Activated CD4-positive, alpha-beta T cell treated with anti-CD3 and anti-CD28 coated beads for 24 hours (primary cell): ENCODE measurements around the gene BLACAT1.
"Not testable (repeated sequence)": the region's sequence is repeated elsewhere in the genome, so short reads cannot be mapped to it uniquely, and the experiment has no call there.

Experiments
- DNase-seq, 2 donors: peaks; one replicate each; pipeline ENCODE4 v3.0.0-alpha.2; 2020; ENCODE audit warnings: low read depth in 2 of 2

The BLACAT1 gene

DNA sequence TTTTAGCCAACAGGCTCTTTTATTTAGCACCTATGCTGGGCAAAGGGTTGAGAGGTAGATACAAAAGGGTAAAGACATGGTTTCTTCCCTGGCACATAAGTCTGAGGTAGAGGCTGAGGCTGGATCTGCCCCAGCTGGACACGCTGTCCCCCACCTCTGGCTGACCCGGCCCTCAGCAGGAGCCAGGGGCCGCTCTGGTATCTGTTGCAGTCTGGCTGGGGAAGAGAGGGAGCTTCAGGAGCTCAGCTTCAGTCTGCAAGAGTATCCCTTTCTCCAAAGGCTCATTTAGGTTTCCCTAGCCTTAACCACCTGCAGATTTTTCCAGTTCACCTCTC lies 14.2 kb downstream of the BLACAT1 start:
- DNase-seq: no peak

DNA sequence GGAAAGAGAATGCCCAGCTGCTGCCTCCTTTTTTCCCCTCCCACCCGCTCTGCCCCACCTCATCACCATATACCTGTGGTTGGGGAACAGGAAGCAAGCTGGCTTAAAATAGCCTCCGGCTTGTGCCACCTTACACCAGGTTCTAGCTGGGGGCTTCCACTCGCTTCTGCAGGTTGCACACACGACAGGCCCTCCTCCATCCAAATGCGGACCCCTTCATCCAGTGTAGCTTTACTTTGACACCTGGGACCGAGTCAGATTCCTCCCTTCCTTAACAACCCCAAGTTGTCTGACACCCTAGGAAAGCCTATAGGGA lies 14.6 kb downstream of the BLACAT1 start:
- DNase-seq: no peak

DNA sequence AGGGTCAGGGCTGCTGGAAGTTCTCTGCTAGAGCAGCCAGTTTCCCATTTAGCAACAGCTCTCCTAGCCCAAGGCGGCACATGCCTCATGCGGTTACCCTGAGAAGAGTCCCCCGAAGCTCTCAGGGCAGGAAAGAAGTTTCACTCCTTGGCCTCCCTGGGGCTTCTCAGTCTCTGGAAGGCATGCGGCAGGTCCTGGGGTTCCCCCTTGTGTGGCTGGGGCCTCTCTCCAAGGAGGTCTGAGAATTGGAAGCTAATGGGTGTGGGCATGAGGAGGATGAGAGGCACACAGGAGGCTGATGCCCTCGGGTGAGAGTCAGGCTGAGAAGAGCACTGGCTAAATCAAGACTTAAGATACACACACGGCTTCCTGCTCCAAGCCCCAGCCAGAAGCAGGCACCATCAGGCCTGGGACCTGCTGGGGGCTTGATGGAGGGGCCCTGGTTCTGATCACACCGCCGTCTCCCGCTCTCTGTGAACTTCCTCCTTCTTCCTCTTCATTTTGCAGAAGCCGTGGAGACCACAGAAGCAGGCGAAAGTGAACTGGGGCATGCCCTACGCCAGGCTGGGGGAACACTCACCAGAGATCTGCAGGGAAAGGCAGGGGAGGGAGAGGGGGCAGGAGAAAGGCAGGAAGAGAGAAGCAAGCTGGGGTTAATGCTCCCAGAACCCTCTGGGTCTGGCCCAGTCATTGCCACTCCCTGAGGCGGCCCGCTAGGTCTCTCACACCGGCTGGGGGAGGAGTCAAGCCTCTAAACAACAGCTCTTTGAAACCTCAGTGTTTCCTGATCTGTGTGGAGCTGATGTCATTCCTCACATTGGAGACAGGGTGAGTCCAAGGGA lies 15.1 kb downstream of the BLACAT1 start:
- peak; percentile 42 to 61 for DNase-seq

DNA sequence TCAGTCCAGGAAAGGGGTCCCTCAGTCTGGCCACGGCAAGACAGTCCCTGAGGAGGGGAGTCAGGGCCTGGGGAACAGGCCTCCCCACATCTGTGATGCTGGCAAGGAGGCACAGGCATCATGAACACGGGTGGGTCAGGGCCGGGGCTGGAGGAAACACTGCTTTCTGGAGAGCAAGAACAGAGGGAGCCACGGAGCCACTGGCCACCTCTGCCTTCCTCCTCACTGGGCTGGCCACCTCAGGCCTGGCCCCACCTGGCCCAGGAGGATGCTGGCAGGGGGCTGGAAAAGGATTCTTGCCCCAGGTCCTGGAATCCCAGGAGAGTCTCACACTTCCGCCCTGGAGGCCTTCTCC lies 15.7 kb downstream of the BLACAT1 start:
- DNase-seq: no peak

DNA sequence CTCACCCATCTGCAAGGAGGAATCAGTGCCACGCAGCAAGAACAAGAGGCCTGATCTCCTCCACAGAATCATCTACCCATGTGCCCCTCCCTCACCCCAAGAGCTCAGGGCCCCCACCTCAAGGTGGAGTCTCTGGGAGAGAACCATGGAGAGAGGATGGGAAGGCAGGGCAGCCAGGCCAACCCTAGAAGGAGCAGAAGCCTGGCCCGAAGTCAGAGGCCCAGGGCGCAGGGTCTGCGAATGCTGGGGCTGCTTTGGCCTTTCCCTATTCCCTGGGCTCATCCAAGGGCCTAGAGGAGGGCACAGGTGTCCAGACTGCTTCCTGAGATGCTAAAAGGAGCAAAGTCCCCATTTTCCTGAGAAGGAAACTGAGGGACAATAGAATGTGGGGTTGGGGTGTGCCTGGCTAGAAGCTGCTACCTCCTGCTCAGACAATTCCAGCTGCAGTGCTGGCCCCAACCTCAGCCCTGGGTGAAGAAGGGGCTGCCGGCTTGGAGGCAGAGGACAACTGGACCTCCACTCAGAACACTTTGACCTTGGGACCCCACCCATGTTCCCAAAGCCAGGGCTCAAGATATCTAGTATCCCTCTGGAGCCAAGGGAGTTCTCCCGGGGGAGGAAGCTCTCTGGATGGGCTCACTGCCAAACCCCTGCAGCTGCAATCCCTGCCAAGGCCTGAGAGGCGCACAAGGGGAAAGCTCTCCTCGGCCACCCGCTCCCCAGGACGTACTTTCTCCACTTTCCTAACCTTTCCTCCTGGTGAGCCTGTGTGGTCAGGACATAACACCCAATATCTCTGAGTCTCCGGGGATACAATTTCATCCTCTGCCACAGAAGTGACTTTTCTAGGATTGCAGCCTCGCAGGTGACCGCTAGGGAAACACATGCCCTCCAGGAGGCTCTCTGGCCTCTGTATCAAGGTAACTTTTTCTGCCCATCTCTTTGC lies 17.4 kb downstream of the BLACAT1 start:
- no peak for DNase-seq

DNA sequence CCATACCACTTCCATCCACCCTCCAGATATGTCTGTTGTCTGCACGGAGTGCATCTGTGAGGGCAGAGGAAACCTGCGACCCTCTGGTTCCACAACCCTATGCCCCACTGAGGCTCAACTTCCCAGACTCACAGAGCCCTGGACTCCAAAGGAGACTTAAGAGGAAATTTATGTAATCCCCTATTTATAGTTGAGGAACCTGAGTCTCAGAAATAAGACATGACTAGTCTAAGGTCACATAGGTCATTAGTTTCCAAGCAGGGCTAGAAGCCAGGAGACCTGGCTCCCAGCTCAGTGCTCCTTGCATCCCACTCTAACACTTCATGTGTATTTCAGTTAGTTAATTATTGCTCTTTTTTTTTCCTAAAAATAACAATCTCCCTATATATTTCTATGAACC lies 18.3 kb downstream of the BLACAT1 start:
- no peak for DNase-seq

DNA sequence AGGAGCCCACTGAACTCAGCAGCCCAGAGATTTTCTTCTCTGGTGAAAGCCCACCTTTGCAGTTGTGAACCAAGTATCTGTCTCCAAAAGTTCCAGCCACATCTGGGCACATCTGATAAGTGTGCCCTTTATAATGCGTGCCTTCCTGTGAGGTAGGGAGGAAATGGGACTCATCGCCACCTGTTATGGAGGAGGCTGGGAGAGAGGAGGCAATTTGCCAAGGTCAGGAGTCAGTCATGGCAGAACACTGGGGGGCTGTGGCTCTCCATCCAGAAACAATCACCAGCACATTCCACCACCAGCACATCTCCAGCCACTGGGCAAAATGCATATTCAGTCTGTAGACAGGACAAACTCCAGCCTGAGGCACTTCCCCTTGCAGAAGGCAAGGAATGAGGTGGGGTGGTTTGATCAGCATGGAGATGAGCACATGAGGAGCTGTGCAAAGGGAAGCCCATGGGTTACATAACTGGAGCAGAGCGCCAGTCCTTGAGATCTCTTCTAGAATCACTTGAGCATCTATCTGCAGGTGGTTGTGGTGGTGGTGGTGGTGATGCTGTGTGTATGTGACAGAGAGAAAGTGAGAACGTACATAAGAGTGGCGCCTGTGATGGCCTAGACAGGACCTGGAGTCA lies 19.0 kb downstream of the BLACAT1 start:
- no peak for DNase-seq

DNA sequence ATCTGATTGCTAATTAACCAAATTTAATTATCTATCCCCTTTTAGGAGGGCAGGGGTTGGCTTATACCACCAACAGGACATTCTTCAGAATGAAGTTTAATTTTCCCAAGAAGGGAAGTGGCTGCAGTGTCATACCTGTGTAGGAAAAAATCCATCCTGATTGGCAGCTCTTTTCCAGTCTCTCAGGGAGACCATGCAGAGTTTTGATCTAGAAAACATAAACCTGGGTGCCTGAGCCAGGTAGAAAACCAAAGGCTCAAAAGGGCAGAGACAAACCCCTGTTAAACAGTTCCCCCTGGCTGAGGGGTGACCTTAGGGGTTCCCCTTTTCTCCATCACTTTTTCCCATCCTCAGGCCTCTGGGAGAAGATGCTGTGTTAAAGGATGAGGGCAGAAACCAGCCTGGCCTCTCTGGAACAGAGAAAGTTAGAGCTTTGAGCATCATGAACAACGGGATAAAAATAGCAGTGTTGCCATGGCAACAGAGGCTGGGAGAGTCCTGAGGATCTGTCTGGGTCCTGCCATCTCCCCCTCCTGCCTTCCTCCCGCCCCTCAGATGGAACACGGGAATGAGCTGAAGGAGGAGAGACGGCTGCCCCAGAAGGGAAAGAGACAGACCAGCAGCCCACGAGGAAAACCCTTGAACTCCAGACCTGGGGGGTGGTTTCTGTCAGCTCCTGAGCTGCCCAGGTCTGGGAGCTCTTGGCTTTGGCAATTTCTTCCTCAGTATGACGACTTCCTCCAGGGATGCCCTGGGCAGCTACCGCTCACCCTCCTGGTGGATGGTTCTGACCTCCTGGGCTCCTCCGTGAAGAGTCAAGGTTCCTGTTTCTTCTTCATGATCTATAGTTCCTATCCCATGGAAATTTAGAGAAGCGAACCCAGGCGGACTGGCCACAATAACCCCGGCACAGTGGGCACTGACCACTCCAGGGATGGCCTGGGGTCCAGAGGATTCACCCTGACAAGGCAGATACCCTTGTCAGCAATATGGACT lies 20.0 kb downstream of the BLACAT1 start:
- no peak for DNase-seq

DNA sequence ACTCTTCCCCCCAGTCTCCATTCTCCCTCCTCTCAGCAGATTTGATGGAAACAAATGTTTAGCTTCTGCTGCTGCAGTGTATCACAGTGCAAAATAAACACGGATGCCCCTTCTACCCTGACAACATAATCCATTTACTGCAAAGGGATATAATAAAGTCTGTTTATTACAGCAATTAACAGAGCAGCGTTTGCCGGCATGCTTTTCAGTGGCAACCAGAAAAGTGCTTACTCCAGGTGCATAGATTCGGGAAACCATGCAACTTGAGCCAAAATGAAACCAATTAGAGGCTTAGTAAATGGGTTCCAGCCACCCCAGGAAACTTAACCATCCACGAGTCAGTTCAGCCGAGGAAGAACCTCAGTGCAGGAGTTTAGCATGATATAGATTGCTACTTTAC lies 21.1 kb downstream of the BLACAT1 start:
- no peak for DNase-seq

DNA sequence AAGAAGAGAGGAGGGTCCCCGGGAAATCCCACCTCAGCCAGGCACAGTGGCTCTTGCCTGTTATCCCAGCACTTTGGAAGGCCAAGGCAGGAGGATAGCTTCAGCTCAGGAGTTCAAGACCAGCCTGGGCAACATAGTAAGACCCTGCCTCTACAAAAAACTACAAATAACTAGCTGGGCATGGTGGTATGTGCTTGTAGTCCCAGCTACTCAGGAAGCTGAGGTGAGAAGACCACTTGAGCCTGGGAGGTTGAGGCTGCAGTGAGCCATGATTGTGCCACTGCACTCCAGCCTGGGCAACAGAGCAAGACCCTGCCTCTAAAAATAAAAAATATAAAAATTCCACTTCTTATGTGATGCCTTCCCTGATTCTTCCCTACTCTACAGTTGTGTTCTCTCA lies 23.2 kb downstream of the BLACAT1 start:
- DNase-seq: not testable (repeated sequence)

DNA sequence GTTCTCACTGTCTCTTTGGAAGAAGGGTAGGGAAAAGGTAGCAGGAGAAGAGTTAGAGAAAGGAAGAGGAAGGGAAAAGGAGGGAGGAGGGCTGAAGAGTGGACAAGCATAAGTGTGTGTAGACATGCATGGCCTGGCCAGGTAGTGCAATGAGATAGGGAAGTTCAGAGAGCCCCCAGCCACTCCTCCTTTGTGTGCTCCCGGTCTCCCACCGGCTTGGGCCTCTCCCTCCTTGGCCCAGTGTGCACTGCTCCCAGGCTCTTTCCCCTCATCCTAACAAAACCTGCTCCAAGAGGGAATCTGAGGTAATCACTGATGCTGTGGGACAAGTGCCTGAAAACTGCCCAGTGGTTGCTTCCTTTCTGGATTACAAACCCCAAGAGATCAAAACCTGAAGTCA lies 23.7 kb downstream of the BLACAT1 start:
- DNase-seq: no peak

DNA sequence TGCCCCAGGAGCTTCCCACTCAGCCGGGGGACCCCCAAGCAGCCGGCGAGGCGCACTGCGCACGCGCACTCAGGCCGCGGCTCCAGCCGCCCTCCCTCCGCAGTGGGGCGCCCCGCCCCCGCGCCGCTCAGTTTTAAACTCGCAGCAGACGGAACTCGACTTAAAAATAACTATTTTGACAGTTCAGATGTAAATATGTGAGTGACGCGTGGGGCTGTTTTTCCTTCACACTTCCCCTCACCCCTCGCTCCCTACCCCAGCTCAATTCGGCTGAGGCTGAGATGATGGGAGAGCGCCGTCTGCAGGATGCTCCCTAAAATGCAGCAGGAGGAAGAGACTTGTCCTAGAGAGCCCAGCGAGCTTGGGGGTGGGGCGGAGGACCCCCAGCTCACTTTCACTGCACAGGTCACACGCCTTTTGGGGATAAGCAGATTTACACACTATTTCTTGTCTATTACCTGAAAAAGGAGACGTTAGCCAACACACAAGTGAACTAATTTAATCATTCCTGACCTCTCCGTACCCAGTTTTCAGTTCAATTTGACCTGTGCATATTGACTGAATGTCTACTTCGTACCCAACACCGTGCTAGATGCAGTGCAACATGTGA lies 25.0 kb downstream of the BLACAT1 start:
- DNase-seq: peak; percentile 19 to 37

DNA sequence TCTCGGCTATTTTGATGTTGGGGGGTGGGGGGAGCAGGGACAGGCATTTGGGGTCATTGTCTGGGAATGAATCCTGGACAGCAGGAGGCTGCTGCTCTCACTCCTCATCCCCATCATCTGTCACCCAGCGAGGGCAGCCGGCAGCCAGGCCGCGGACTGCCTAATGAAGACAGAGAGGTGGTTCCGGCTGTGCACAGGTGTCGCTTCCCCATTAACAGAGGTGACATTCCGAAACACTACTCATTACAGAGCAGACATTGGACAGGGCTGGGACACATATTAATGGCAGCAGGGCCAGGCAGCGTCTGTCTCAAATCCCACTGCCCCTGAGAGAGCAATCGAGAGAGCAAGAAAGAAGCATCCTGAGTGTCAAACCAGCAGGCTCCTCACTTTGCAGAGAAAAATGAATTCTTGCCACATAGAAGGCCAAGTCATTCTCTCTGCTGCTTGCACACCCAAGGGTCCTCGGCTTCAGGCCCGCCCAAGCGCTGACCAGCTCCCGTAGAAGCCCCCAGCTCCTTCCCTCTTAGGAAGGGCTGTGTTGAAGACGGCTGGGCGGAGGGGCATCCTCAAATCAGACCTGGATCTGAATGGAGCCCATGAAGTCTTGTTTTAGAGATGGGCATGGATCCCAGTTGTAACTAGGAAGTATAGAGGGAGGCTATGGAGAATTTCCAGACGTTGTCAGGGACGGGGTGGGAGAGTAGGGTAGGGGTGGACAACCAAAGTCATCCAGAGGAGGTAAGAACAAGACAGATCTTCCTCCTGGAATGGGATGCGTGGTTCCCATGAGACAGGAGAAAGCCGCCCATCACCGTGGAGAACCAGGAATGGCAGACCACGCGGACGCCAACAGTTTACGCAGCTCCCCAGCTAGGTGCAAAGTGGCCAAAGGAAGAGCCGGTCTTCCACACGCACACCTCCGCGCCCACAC lies 25.8 kb downstream of the BLACAT1 start:
- DNase-seq: no peak

DNA sequence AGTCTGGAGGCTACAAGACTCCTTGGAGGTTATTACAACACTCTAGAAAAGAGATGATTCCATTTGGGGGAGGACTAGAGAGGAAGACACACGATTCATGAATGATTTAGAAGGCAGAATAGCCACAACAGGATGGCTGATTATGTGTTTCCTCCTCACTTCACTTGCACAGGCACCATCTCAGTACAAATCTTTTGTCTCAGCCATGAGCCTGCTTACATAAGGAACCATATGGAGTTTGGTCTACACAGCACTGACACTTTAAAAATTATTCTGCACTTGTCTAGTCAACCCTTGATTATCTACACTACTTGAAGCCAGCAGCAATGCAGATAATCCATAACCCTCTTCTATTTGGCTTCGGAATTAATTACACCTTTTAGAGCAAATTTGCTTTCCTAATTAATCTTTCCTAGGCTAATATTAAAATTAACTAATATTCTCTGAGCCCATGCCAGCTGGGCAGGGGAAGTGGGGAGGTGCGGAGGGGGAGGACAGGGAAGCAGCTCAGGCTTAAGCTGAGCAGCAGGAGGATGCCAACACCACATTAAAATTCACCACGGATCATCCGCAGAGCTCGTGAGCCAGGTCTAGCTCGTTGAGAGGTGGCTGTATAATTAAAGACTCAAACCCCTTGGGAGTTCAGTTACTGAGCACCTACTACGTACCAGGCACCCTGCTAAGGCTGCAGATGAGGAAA lies 30.8 kb downstream of the BLACAT1 start:
- DNase-seq: no peak

DNA sequence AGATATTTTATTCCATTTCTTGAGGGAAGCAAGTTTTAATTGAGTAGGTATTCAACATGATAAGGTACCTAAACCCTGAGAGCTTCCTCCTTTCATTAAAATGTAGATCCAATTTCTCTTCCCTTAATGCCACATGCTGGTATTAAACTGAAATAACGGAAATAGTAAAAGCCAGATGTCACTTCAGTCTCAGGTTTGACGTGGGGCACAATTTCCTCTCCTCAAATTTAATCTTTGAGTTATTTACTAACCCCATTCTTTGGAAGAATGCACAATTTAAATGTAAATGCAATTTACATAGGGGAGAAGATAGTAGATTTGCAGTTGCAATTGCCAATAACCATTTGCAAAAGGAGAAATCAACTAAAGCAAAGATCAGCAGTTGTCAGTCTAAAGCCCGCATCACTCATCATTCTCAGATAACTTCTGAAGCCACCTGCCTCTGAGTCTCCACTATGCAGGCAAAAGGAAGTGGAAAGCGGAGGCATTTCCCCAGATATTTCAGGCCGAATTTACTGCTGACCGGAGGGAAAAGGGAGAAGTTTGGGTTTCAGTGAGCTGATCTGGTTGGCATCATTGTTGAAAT lies 31.9 kb downstream of the BLACAT1 start:
- DNase-seq: no peak

DNA sequence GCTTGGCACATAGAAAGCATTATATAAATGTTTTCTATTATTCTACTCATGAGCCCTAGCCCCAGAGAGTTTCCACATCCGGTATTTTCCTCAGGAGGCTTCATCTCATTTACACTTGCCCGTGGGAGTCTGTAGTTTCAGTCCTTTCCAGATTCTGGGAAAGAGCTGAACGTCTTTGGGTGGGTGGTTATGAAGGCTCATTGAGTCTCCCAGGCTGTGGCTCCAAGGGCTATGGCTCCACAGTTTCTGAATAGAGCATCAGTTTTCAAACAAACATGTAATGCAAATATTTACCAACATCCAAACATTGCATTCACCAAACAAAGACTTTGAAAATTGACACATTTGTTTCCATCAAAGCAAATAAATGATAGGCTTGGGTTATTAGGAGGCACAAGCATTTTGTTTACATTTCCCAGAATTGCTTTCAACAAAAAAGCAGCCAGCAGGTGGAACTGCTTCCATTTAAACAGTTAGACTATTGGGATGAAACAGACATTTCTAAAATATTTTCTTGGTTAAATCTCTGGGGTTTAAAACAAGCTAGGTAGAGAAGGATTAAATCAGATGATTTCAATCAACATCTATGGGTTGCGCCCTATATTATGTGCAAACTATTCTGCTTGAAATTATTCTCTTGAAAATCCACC lies 32.7 kb downstream of the BLACAT1 start:
- no peak for DNase-seq

DNA sequence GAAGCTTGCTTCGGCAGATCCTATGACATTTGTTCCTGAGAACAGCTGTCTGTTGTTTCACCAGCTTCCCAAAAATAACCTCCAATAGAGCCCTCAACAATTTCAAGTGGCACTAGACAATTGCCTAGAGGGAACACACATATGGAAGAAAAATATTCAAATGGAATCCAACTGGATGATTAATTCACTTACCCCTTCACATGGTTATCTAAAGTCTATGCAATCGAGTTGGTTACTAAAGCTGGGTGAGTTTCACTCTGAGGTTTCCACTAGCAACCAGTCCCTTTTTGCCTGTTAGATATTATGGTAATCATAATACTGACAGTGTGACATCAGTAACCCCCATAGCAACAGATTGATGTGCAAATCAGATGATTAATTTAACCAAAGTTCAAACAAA lies 34.0 kb downstream of the BLACAT1 start, which contains the start of gene LEMD1:
TSS of gene LEMD1 (minus strand) at position 259 of the 400 bp plus-strand sequence. CDS start 1,520 bp downstream, outside the sequence.
- DNase-seq: no peak

DNA sequence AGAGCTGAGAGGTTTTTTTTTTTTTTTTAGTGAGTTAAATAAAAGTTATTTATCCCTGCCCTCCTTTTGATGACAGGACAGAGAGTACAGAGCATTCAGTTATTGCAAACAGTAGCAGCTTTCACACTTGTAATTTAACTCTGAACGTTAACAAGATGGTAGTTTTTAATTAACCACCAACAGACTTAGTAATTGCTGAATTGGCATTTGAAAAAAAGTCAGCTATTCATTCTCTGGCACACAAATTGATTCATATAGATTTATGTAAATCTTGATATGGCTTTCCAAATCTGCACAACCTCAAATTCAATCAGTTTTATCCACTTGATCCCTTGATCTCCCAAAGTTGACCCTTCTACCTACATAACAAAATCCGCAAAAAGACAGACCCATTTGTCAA lies 34.9 kb downstream of the BLACAT1 start:
- no peak for DNase-seq
